Measurements from ENCODE around the gene ZNF558.
"Not testable (repeated sequence)": the region's sequence is repeated elsewhere in the genome, so short reads cannot be mapped to it uniquely, and the experiment has no call there.

The ZNF558 gene

GRCh38 chr19:8794823-8795222, 37.3 kb downstream of the ZNF558 start:
- no peak for DNase-seq (ENCODE audit: low spot score)

DNA sequence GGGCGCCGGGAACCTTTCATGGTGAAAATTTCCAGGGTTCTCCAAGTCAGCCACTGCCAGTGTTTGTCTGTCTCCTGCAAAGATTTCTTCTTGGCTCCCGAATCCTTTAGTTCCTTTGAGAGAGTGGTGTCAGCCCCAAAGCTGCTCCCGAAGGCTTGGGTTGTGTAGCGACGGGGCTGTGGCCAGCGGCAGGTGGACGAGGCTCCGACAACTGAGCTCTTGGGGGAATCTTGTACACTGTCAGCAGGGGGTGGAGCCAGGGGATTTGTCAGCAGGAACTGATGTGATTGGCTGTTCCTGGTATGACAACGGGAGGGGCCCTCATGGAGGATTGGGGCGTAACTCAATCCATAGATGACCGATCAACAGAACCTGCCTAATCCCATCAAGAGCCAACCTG, 58.5 kb downstream of the ZNF558 start:
- not testable (repeated sequence) for DNase-seq (ENCODE audit: low spot score)

- not testable (repeated sequence) for DNase-seq (ENCODE audit: low spot score)
These were observed 62.8 kb downstream of the ZNF558 start for GRCh38 chr19:8769265-8769664.

DNA sequence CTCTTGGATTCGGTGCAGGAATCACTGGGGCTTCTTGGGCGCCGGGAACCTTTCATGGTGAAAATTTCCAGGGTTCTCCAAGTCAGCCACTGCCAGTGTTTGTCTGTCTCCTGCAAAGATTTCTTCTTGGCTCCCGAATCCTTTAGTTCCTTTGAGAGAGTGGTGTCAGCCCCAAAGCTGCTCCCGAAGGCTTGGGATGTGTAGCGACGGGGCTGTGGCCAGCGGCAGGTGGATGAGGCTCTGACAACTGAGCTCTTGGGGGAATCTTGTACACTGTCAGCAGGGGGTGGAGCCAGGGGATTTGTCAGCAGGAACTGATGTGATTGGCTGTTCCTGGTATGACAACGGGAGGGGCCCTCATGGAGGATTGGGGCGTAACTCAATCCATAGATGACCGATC, 64.8 kb downstream of the ZNF558 start:
- not testable (repeated sequence) for DNase-seq (ENCODE audit: low spot score)
